Activated T-cell treated with anti-CD3 and anti-CD28 coated beads, Interleukin-2, amount 50 U/mL, for 24 hours (primary cell): ENCODE measurements around the gene SPATA1.
A peak's percentile ranks its signal among the peaks of the same experiment; 100 is the strongest.
"Not testable (repeated sequence)": the region's sequence is repeated elsewhere in the genome, so short reads cannot be mapped to it uniquely, and the experiment has no call there.

Experiments
- DNase-seq: peaks from one replicate; pipeline ENCODE4 v3.0.0-alpha.2; 2020
- H3K27ac Mint-ChIP-seq: 2 replicates; pipeline ENCODE4 v1.8.0; 2020; ENCODE audit warnings: mild to moderate bottlenecking, mixed read lengths
- H3K27me3 Mint-ChIP-seq: 2 replicates; pipeline ENCODE4 v1.8.0; 2020; ENCODE audit warnings: mixed read lengths
- H3K36me3 Mint-ChIP-seq: 2 replicates; pipeline ENCODE4 v1.8.0; 2020; ENCODE audit warnings: low read depth, mixed read lengths
- H3K4me1 Mint-ChIP-seq: 2 replicates; pipeline ENCODE4 v1.8.0; 2020; ENCODE audit warnings: low read depth, mixed read lengths
- H3K4me3 Mint-ChIP-seq: 2 replicates; pipeline ENCODE4 v1.8.0; 2020; ENCODE audit warnings: mild to moderate bottlenecking, moderate library complexity, mixed read lengths
- H3K9me3 Mint-ChIP-seq: 2 replicates; pipeline ENCODE4 v1.8.0; 2020; ENCODE audit warnings: mixed read lengths

Gene SPATA1

GRCh38 chr1:84497631-84498275, 8.4 kb upstream of the SPATA1 start:
- Mint-ChIP-seq H3K9me3 (no peaks in the 10 kb centered on the region), H3K27me3 (no peaks in the 10 kb centered on the region), H3K4me3 (no peak overlapping the region), H3K4me1 (peaks cover 50% of the 10 kb centered on the region), H3K27ac (peak overlapping the region; percentile 58), H3K36me3 (peaks cover 94% of the 10 kb centered on the region)
- no peak for DNase-seq

GRCh38 chr1:84502927-84503326, 3.3 kb upstream of the SPATA1 start:
- no peaks in the 10 kb centered on the region for H3K9me3 Mint-ChIP-seq
- H3K27ac Mint-ChIP-seq = no peak overlapping the region
- H3K36me3 Mint-ChIP-seq = peaks cover 78% of the 10 kb centered on the region
- peak overlapping the region; percentile 97 for H3K4me3 Mint-ChIP-seq
- peaks cover 57% of the 10 kb centered on the region for H3K4me1 Mint-ChIP-seq
- H3K27me3 Mint-ChIP-seq = no peaks in the 10 kb centered on the region
- DNase-seq = no peak

- H3K4me3 Mint-ChIP-seq = peak overlapping the region; percentile 97
- no peaks in the 10 kb centered on the region for H3K27me3 Mint-ChIP-seq
- no peak for DNase-seq
- peaks cover 52% of the 10 kb centered on the region for H3K4me1 Mint-ChIP-seq
- H3K36me3 Mint-ChIP-seq = peaks cover 60% of the 10 kb centered on the region
- peaks cover 8% of the 10 kb centered on the region for H3K9me3 Mint-ChIP-seq
- peak overlapping the region; percentile 97 for H3K27ac Mint-ChIP-seq
These were observed 1.4 kb upstream of the SPATA1 start for GRCh38 chr1:84504580-84505492.

DNA sequence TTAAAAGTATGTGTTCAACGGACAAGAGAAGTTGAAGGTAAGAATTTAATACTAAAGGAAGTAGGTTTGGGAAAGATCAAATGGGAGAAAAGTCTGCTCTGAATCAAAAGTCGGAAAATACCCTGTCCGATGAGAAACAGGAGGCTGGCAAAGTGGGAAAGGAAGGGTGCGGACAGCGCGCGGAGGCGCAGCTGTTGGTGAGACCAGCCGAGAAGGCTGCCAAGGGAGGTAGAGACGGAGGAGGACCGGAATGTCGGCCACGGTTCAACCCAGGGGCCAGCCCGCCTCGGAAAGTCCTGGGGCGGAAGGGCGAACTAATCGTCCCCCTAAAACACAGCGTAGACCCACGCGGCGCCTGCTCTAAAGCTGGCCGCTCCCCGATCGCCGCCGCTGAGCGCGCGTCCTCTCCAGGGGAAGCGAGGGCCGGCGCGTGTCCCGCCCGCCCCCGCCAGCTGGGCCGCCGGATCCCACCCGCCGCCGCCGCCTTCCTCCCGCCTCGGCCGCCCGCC, 639 bp upstream of the SPATA1 start:
- H3K36me3 Mint-ChIP-seq = peaks cover 53% of the 10 kb centered on the region
- peak overlapping the region; percentile 99 for H3K27ac Mint-ChIP-seq
- no peaks in the 10 kb centered on the region for H3K27me3 Mint-ChIP-seq
- H3K4me3 Mint-ChIP-seq = peak overlapping the region; percentile 97
- H3K4me1 Mint-ChIP-seq = peaks cover 45% of the 10 kb centered on the region
- H3K9me3 Mint-ChIP-seq = peaks cover 11% of the 10 kb centered on the region
- DNase-seq = no peak

DNA sequence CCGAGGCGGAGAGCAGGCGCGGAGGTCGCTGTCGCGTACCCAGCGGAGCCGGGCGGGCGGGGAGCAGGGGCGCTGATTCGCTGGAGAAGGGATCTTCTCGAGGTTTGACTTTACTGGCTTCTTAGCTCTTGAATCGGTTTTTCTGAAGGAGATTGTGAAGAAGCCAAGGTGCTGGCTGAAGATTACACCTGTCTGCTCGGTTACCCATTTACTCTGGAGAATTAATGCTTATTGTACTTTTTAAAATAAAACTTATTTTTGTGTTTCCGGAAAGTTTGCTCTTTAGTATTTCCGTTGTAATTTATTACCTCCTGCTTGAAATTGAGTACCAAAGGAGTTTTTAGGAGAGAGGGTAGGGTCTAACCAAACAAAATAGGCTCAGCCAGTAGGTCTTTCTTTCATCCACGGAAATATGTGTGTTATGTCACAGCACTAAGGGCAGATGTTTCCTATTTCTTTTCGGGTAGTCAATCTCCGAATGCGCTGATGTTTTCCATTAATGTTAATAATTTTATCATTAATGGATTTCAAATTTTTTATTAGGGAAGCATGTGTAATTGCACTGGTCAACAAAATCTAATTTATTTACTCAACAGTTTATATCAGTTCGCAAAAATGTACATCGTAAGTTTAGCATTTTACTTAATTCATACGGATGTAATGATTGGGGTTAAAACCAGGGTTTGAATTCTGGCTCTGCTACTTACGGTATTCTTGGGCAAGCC, 705 bp downstream of the SPATA1 start:
- no peak for DNase-seq
- peak overlapping the region; percentile 97 for H3K4me3 Mint-ChIP-seq

DNA sequence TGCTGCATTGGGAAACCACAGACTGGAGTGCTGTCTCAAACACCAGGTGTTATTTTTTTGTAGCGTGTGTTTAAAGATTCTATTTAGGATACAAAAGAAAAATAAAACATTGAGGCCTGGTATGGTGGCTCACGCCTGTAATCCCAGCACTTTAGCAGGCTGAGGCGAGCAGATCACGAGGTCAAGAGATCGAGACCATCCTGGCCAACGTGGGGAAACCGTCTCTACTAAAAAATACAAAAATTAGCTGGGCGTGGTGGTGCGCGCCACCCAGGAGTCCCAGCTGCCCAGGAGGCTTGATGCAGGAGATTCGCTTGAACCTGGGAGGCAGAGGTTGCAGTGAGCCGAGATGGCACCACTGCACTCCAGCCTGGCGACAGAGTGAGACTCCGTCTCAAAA, 1.7 kb downstream of the SPATA1 start:
- H3K27ac Mint-ChIP-seq = not testable (repeated sequence)
- peaks cover 11% of the 10 kb centered on the region for H3K9me3 Mint-ChIP-seq

More for the DNA sequence above, 705 bp downstream of the SPATA1 start:
- H3K27ac Mint-ChIP-seq = peak overlapping the region; percentile 99
- peaks cover 11% of the 10 kb centered on the region for H3K9me3 Mint-ChIP-seq
- peaks cover 39% of the 10 kb centered on the region for H3K36me3 Mint-ChIP-seq
- peaks cover 32% of the 10 kb centered on the region for H3K4me1 Mint-ChIP-seq
- no peaks in the 10 kb centered on the region for H3K27me3 Mint-ChIP-seq

GRCh38 chr1:84508510-84508909, 2.3 kb downstream of the SPATA1 start:
- H3K9me3 Mint-ChIP-seq = peaks cover 11% of the 10 kb centered on the region
- no peak for DNase-seq
- H3K27ac Mint-ChIP-seq = no peak overlapping the region
- peaks cover 20% of the 10 kb centered on the region for H3K4me1 Mint-ChIP-seq
- no peak overlapping the region for H3K4me3 Mint-ChIP-seq
- peaks cover 27% of the 10 kb centered on the region for H3K36me3 Mint-ChIP-seq
- H3K27me3 Mint-ChIP-seq = no peaks in the 10 kb centered on the region

More for the DNA sequence above, 1.7 kb downstream of the SPATA1 start:
- H3K27me3 Mint-ChIP-seq, DNase-seq: not testable (repeated sequence)
- peaks cover 26% of the 10 kb centered on the region for H3K4me1 Mint-ChIP-seq
- H3K36me3 Mint-ChIP-seq = peaks cover 33% of the 10 kb centered on the region
- peak overlapping the region; percentile 97 for H3K4me3 Mint-ChIP-seq

- H3K27ac Mint-ChIP-seq = no peak overlapping the region
- H3K4me3 Mint-ChIP-seq = no peak overlapping the region
- H3K36me3 Mint-ChIP-seq = peaks cover 24% of the 10 kb centered on the region
- H3K27me3 Mint-ChIP-seq = no peaks in the 10 kb centered on the region
- H3K4me1 Mint-ChIP-seq = peaks cover 15% of the 10 kb centered on the region
- peaks cover 11% of the 10 kb centered on the region for H3K9me3 Mint-ChIP-seq
- DNase-seq = no peak
These were observed 2.8 kb downstream of the SPATA1 start for GRCh38 chr1:84509029-84509428.

DNA sequence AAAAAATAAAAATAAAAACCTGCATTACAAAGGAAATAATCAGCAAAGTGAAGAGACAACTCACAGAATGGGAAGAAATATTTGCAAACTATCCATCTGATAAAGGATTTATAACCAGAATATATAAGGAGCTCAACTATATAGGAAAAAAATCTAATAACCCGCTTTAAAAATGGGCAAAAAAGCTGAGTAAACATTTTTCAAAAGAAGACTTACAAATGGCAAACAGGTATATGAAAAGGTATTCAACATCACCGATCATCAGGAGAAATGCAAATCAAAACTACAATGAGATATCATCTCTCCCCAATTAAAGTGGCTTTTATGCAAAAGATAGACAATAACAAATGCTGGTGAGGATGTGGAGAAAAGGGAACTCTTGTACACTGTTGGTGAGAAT, 4.0 kb downstream of the SPATA1 start:
- Mint-ChIP-seq H3K4me1 (peaks cover 6% of the 10 kb centered on the region), H3K36me3 (peaks cover 15% of the 10 kb centered on the region), H3K4me3 (no peak overlapping the region), H3K27ac (no peak overlapping the region), H3K27me3 (no peaks in the 10 kb centered on the region), H3K9me3 (peaks cover 11% of the 10 kb centered on the region)
- no peak for DNase-seq

DNA sequence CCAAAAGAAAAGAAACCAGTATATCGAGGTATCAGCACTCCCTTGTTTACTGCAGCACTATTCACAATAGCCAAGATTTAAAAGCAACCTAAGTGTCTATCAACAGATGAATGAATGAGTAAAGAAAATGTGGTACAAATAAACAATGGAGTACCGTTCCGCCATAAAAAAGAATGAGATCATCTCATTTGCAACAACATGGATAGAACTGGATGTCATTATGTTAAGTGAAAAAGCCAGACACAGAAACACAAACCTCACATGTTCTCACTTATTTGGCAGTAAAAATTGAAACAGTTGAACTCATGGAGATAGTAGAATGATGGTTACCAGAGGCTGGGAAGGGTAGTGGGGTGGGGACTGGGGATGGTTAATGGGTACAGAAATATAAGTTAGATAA, 4.5 kb downstream of the SPATA1 start:
- no peaks in the 10 kb centered on the region for H3K27me3 Mint-ChIP-seq
- H3K27ac Mint-ChIP-seq = no peak overlapping the region

DNA sequence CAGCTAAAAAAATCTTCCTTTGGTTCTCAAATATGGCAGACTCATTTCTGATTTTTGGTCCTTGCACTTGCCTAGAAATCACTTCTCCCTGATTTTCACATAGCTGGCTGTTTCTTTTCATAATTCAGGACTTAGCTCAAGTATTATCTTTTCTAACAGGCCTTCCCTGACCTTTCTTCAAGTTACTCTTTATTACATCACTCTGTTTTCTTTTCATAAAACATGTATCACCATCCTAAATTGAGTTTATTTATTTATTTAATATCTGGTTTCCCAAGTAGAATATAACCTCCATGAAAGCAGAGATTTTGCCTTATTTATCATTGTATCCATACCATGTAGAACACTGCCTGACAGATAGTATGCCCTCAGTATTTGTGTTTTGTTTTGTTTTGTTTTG, 18.4 kb downstream of the SPATA1 start:
- Mint-ChIP-seq H3K36me3 (peaks cover 6% of the 10 kb centered on the region), H3K4me3 (no peak overlapping the region), H3K27me3 (no peaks in the 10 kb centered on the region), H3K4me1 (no peaks in the 10 kb centered on the region), H3K27ac (no peak overlapping the region), H3K9me3 (no peaks in the 10 kb centered on the region)
- DNase-seq = no peak

More for the DNA sequence above, 4.5 kb downstream of the SPATA1 start:
- no peak overlapping the region for H3K4me3 Mint-ChIP-seq
- peaks cover 10% of the 10 kb centered on the region for H3K36me3 Mint-ChIP-seq
- DNase-seq = no peak
- H3K9me3 Mint-ChIP-seq = peaks cover 11% of the 10 kb centered on the region
- H3K4me1 Mint-ChIP-seq = peaks cover 6% of the 10 kb centered on the region

- Mint-ChIP-seq H3K4me1 (no peaks in the 10 kb centered on the region), H3K4me3 (no peak overlapping the region), H3K27me3 (no peaks in the 10 kb centered on the region), H3K9me3 (no peaks in the 10 kb centered on the region), H3K36me3 (peaks cover 6% of the 10 kb centered on the region), H3K27ac (no peak overlapping the region)
- DNase-seq = no peak
These were observed 19.6 kb downstream of the SPATA1 start for GRCh38 chr1:84525779-84526178.

GRCh38 chr1:84538599-84538998, 32.4 kb downstream of the SPATA1 start:
- peaks cover 21% of the 10 kb centered on the region for H3K4me1 Mint-ChIP-seq
- no peak overlapping the region for H3K27ac Mint-ChIP-seq
- no peaks in the 10 kb centered on the region for H3K9me3 Mint-ChIP-seq
- DNase-seq = no peak
- peaks cover 27% of the 10 kb centered on the region for H3K36me3 Mint-ChIP-seq
- no peak overlapping the region for H3K4me3 Mint-ChIP-seq
- H3K27me3 Mint-ChIP-seq = no peaks in the 10 kb centered on the region

DNA sequence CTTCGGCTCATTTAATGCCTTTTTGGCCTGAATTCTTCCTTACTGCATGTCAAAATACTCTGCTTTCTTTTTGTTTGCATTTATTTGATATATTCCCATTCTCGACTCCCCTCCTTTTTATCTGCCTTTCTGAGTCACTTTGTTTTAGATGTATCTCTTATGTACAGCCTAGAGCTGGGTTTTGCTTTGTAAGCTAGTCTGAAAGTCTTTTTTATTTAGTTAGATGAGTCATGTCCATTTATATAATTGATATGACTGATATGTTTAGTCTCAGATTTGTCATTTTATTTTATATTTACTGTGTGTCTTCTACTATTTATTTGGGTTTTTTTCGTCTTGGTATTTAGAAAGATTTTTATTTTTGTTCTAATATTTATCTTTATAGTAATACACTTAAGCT, 33.8 kb downstream of the SPATA1 start:
- Mint-ChIP-seq H3K4me1 (peaks cover 21% of the 10 kb centered on the region), H3K27ac (no peak overlapping the region), H3K4me3 (no peak overlapping the region), H3K9me3 (no peaks in the 10 kb centered on the region), H3K36me3 (peaks cover 31% of the 10 kb centered on the region), H3K27me3 (no peaks in the 10 kb centered on the region)
- no peak for DNase-seq
